Panc1 (cell line): ENCODE data around the gene PCDHA10. TPM values are rescaled to one million over a fixed set of nuclear protein-coding genes. Genes with fewer than 3 reads are reported as not detected.

ENCODE experiments used
- ATAC-seq: fragments of 200-7000 bp; cut with Tn5 transposase; 2 replicates; pipeline ENCODE4 v1.9.1; 2020; ENCODE audit warnings: mild to moderate bottlenecking, moderate library complexity
- BruUV-seq: library from RNA; stranded (reverse); fragments of 400-500 nt; replicated peaks from 2 replicates; lab custom pipeline; 2021; lab: Mats Ljungman, UMichigan
- CTCF ChIA-PET: fragments of 300-600 bp; sonication (Branson Sonifier 250); formaldehyde crosslinking; loops from one replicate; lab custom pipeline; 2022; ENCODE audit warnings: antibody characterized with exemption; lab: Charles Lee
- POLR2A ChIA-PET: fragments of 300-600 bp; sonication (Branson Sonifier 250); formaldehyde crosslinking; loops from one replicate; lab custom pipeline; 2022; ENCODE audit warnings: antibody characterized with exemption; lab: Charles Lee
- DNase-seq: peaks from one replicate; pipeline ENCODE4 v3.0.0-alpha.2; 2010; ENCODE audit warnings: low read depth, low spot score
- H3K27ac ChIP-seq: 2 replicates; pipeline ENCODE4 v1.5.1; 2011; ENCODE audit warnings: mild to moderate bottlenecking, low read length, inconsistent platforms
- H3K27me3 ChIP-seq: fragments of 200-500 bp; sonication (Bioruptor generic); 2 replicates; pipeline ENCODE4 v1.6.0; 2014; ENCODE audit warnings: low read length, inconsistent platforms; ENCODE audit not compliant: control insufficient read depth, insufficient read depth
- H3K36me3 ChIP-seq: fragments of 200-500 bp; sonication (Bioruptor generic); 2 replicates; pipeline ENCODE4 v1.5.1; 2014; ENCODE audit warnings: inconsistent platforms, mild to moderate bottlenecking, low read length, moderate library complexity; ENCODE audit not compliant: control insufficient read depth, insufficient read depth
- H3K4me1 ChIP-seq: 2 replicates; pipeline ENCODE4 v1.5.1; 2011; ENCODE audit warnings: inconsistent platforms, mild to moderate bottlenecking, low read length, moderate library complexity; ENCODE audit not compliant: control insufficient read depth, insufficient read depth
- H3K4me3 ChIP-seq, 2 experiments: 2 replicates each; pipeline ENCODE4 v1.5.1; 2011 to 2012; ENCODE audit warnings: low read depth in 2 of 2, low read length in 2 of 2, mild to moderate bottlenecking in 2 of 2, inconsistent platforms in 1 of 2, moderate library complexity in 1 of 2
- H3K9me3 ChIP-seq: fragments of 200-500 bp; sonication (Bioruptor generic); 2 replicates; pipeline ENCODE4 v1.5.1; 2014; ENCODE audit warnings: low read depth, mild to moderate bottlenecking, inconsistent platforms, low read length, moderate library complexity; ENCODE audit not compliant: control insufficient read depth, insufficient read depth
- POLR2AphosphoS5 ChIP-seq: IDR thresholded peaks from 2 replicates; pipeline ENCODE4 v1.6.1; 2012; ENCODE audit warnings: mild to moderate bottlenecking, low read depth, low read length, moderate library complexity
- SIN3A ChIP-seq: IDR thresholded peaks from 2 replicates; pipeline ENCODE4 v1.6.1; 2012; ENCODE audit warnings: low read depth, mild to moderate bottlenecking, low read length, moderate library complexity, borderline replicate concordance; ENCODE audit not compliant: insufficient read depth
- TCF7L2 ChIP-seq: IDR thresholded peaks from 2 replicates; pipeline ENCODE4 v1.6.1; 2011; ENCODE audit warnings: mild to moderate bottlenecking, low read depth, low read length, inconsistent platforms
- in situ Hi-C: cut with HindIII; loops from 2 replicates; pipeline ENCODE4 v1.10.0; 2016; ENCODE audit warnings: low sequenced_read_pairs, low pct_unique_long_range_greater_than_20kb
- intact Hi-C: fragments of 100-400 bp; cut with micrococcal nuclease; formaldehyde crosslinking; loops from one replicate; pipeline ENCODE4 v1.10.0; 2022; ENCODE audit not compliant: unreplicated experiment
- total RNA-seq: library from RNA; stranded (reverse); gene quantifications from one replicate; pipeline ENCODE4 v1.2.1, GENCODE V29; 2021; ENCODE audit not compliant: unreplicated experiment
- TF ChIP-seq, protein P1 (sequence below), 2 experiments: IDR thresholded peaks; 2 replicates each; pipeline ENCODE4 v1.6.1; 2011 to 2012; ENCODE audit warnings: low read depth in 2 of 2, control low read depth in 1 of 2, low read length in 1 of 2, mild to moderate bottlenecking in 1 of 2, moderate library complexity in 1 of 2; ENCODE audit not compliant: insufficient read depth in 1 of 2
- TF ChIP-seq, protein P2 (sequence below): fragments of 450-650 bp; IDR thresholded peaks from 2 replicates; pipeline ENCODE4 v1.5.1; 2017; ENCODE audit warnings: mild to moderate bottlenecking

Gene PCDHA10
- total RNA-seq, 1 experiment from 2014 or later: 0.33 TPM

DNA sequence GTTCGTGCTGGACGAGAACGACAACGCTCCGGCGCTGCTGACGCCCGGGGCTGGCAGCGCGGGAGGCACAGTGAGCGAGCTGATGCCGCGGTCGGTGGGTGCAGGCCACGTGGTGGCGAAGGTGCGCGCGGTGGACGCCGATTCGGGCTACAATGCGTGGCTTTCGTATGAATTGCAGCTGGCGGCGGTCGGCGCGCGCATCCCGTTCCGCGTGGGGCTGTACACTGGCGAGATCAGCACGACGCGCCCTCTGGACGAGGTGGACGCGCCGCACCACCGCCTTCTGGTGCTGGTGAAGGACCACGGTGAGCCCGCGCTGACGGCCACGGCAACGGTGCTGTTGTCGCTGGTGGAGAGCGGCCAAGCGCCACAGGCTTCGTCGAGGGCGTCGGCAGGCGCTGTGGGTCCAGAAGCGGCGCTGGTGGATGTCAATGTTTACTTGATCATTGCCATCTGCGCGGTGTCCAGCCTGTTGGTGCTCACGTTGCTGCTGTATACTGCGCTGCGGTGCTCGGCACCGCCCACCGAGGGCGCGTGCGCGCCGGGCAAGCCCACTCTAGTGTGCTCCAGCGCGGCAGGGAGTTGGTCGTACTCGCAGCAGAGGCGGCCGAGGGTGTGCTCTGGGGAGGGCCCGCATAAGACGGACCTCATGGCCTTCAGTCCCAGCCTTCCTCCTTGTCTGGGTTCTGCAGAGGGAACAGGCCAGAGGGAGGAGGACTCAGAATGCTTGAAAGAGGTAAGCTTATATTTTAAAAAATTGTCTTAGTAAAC, 28.4 kb downstream of the PCDHA10 start:
- CTCF ChIA-PET: no interaction called here
- BruUV-seq: no TSS peak
- no peaks in the 10 kb centered on the region for H3K27me3 ChIP-seq
- no peak for ATAC-seq
- H3K9me3 ChIP-seq: no peaks in the 10 kb centered on the region
- H3K4me1 ChIP-seq: no peaks in the 10 kb centered on the region
- H3K27ac ChIP-seq: no peak overlapping the region
- no peaks in the 10 kb centered on the region; the same call in 1 of the 2 replicates for H3K36me3 ChIP-seq
- TF ChIP-seq, protein P1, sequence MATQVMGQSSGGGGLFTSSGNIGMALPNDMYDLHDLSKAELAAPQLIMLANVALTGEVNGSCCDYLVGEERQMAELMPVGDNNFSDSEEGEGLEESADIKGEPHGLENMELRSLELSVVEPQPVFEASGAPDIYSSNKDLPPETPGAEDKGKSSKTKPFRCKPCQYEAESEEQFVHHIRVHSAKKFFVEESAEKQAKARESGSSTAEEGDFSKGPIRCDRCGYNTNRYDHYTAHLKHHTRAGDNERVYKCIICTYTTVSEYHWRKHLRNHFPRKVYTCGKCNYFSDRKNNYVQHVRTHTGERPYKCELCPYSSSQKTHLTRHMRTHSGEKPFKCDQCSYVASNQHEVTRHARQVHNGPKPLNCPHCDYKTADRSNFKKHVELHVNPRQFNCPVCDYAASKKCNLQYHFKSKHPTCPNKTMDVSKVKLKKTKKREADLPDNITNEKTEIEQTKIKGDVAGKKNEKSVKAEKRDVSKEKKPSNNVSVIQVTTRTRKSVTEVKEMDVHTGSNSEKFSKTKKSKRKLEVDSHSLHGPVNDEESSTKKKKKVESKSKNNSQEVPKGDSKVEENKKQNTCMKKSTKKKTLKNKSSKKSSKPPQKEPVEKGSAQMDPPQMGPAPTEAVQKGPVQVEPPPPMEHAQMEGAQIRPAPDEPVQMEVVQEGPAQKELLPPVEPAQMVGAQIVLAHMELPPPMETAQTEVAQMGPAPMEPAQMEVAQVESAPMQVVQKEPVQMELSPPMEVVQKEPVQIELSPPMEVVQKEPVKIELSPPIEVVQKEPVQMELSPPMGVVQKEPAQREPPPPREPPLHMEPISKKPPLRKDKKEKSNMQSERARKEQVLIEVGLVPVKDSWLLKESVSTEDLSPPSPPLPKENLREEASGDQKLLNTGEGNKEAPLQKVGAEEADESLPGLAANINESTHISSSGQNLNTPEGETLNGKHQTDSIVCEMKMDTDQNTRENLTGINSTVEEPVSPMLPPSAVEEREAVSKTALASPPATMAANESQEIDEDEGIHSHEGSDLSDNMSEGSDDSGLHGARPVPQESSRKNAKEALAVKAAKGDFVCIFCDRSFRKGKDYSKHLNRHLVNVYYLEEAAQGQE (IDR thresholded peaks at IDR 0.05; ENCODE audit: insufficient read depth in 1 of 2, low read depth in 2 of 2, low read length in 1 of 2): no peak
- TF ChIP-seq POLR2AphosphoS5 (no peak), SIN3A (no peak), TCF7L2 (no peak)
- TF ChIP-seq, protein P2, sequence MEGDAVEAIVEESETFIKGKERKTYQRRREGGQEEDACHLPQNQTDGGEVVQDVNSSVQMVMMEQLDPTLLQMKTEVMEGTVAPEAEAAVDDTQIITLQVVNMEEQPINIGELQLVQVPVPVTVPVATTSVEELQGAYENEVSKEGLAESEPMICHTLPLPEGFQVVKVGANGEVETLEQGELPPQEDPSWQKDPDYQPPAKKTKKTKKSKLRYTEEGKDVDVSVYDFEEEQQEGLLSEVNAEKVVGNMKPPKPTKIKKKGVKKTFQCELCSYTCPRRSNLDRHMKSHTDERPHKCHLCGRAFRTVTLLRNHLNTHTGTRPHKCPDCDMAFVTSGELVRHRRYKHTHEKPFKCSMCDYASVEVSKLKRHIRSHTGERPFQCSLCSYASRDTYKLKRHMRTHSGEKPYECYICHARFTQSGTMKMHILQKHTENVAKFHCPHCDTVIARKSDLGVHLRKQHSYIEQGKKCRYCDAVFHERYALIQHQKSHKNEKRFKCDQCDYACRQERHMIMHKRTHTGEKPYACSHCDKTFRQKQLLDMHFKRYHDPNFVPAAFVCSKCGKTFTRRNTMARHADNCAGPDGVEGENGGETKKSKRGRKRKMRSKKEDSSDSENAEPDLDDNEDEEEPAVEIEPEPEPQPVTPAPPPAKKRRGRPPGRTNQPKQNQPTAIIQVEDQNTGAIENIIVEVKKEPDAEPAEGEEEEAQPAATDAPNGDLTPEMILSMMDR: no peak
- POLR2A ChIA-PET: no interaction called here
- intact Hi-C loops: no loop called here
- no peak overlapping the region for H3K4me3 ChIP-seq
- DNase-seq: no peak
- in situ Hi-C loops: no loop called here

DNA sequence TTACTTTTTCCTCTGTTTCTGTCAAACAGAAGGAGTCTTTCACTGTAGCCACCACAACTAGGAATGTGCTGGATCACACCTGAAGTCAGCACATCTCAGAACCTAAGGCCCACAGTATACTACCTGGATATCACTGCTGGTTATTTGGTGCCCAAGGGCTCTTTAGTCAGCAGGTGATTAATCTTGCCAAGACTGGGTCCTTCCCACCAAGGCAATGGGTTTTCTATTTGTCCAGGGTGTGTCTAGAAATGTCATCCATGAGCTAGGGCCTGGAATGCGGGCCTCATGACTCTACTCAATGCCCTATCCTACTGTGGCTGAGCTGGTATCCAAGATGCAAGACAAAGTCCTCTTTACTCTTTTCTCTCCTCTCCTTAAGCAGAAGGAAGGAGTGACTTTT, 60.6 kb downstream of the PCDHA10 start:
- in situ Hi-C loops: no loop called here
- no peak; the same call in 1 of the 2 replicates for ATAC-seq

More for the DNA sequence above, 60.6 kb downstream of the PCDHA10 start:
- H3K27ac ChIP-seq: no peak overlapping the region
- ChIA-PET CTCF (no interaction called here), POLR2A (no interaction called here)
- BruUV-seq: no TSS peak
- no peaks in the 10 kb centered on the region for H3K9me3 ChIP-seq
- H3K4me3 ChIP-seq: no peak overlapping the region
- no peaks in the 10 kb centered on the region for H3K4me1 ChIP-seq
- H3K27me3 ChIP-seq: no peaks in the 10 kb centered on the region
- no peaks in the 10 kb centered on the region for H3K36me3 ChIP-seq
- no peak for DNase-seq
- intact Hi-C loops: no loop called here
- TF ChIP-seq, protein P1 (IDR thresholded peaks at IDR 0.05; ENCODE audit: insufficient read depth in 1 of 2, low read depth in 2 of 2, low read length in 1 of 2): no peak
- TF ChIP-seq, protein P2: no peak
- no peak for TF ChIP-seq TCF7L2
- no peak for TF ChIP-seq SIN3A
- no peak for TF ChIP-seq POLR2AphosphoS5
